ENCODE data around the gene GPR17. TPM values are rescaled to one million over a fixed set of nuclear protein-coding genes. Genes with fewer than 3 reads are reported as not detected.
A peak's percentile ranks its signal among the peaks of the same experiment; 100 is the strongest.

The GPR17 gene
- total and polyA plus RNA-seq, 12 donors = 0.22 to 16.5 (median 0.46) TPM; not detected in 4

DNA sequence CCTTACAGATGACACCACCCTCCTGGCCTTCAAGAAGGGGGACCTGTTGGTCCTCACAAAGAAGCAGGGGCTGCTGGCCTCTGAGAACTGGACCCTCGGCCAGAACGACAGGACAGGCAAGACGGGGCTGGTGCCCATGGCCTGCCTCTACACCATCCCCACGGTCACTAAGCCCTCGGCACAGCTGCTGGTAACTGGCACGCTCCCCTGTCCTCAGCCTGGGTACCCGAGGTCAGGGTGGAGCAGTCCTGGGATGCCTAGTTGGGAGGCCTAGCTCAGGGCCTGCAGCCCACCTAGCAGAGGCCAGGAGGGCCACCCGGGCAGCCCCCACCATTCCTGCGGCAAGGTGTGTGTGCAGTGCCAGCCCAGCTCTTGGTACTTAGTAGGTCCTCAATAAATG is 16.3 kb upstream of the GPR17 start:
- ATAC-seq (no peak), DNase-seq (no peak)
- H3K9me3 ChIP-seq = no peaks in the 10 kb centered on the region
- intact Hi-C loops (cut with DNase I) = loop anchor here in 2 of 10 donors (5.0 to 10.0 kb wide), 2 partner anchors 48 to 65 kb away; partner anchors contain the start of gene LIMS2 (in 1 of the 2)
- H3K36me3 ChIP-seq = no peaks in the 10 kb centered on the region
- H3K4me1 ChIP-seq = peaks cover 12 to 60% (median 47%) of the 10 kb centered on the region in 9 donors
- no peak for TF ChIP-seq CTCF (IDR thresholded peaks at IDR 0.05)
- H3K27me3 ChIP-seq = peaks cover 0 to 16% (median 0%) of the 10 kb centered on the region in 7 donors
- 68 to 72% methylated on average over 9 of the region's 9 CpGs for WGBS, 2 donors
- peak overlapping the region in 1 of 10 donors; percentile 6 for H3K27ac ChIP-seq
- no peak overlapping the region for H3K4me3 ChIP-seq

GRCh38 chr2:127630096-127630863 is 15.7 kb upstream of the GPR17 start:
- DNase-seq (peak in 1 of 2 donors; percentile 34), ATAC-seq (peak in 3 of 8 donors; percentile 1 to 2 (median 2))
- WGBS, 2 donors = 58 to 64% methylated on average over 10 of the region's 10 CpGs
- Histone ChIP-seq H3K4me1 (peaks cover 12 to 67% (median 49%) of the 10 kb centered on the region in 9 donors), H3K27me3 (peaks cover 0 to 11% (median 0%) of the 10 kb centered on the region in 7 donors), H3K27ac (peak overlapping the region in 3 of 10 donors; percentile 21 to 92 (median 74)), H3K36me3 (no peaks in the 10 kb centered on the region), H3K4me3 (no peak overlapping the region), H3K9me3 (no peaks in the 10 kb centered on the region)
- intact Hi-C loops (cut with DNase I) = loop anchor here in 2 of 10 donors (5.0 to 10.0 kb wide), 2 partner anchors 47 to 65 kb away; partner anchors contain the start of gene LIMS2 (in 1 of the 2)
- no peak for TF ChIP-seq CTCF (IDR thresholded peaks at IDR 0.05)

- intact Hi-C loops (cut with DNase I) = loop anchor here in 2 of 10 donors (5.0 to 10.0 kb wide), 2 partner anchors 46 to 64 kb away; partner anchors contain the start of gene LIMS2 (in 1 of the 2)
- DNase-seq (no peak), ATAC-seq (peak in 5 of 8 donors; percentile 0 to 31 (median 2))
- Histone ChIP-seq H3K36me3 (peaks cover 0 to 3% (median 0%) of the 10 kb centered on the region in 9 donors), H3K27me3 (peaks cover 0 to 6% (median 0%) of the 10 kb centered on the region in 7 donors), H3K27ac (peak overlapping the region in 7 of 10 donors; percentile 34 to 95 (median 74)), H3K4me1 (peaks cover 12 to 74% (median 49%) of the 10 kb centered on the region in 9 donors), H3K4me3 (no peak overlapping the region), H3K9me3 (no peaks in the 10 kb centered on the region)
- TF ChIP-seq CTCF (IDR thresholded peaks at IDR 0.05) = no peak
- WGBS, 2 donors = 60 to 62% methylated on average over 25 of the region's 25 CpGs
These were observed 15.0 kb upstream of the GPR17 start for GRCh38 chr2:127630864-127631540.

- Histone ChIP-seq H3K27ac (peak overlapping the region in 8 of 10 donors; percentile 26 to 95 (median 66)), H3K9me3 (no peaks in the 10 kb centered on the region), H3K27me3 (peaks cover 0 to under 1% (median 0%) of the 10 kb centered on the region in 7 donors), H3K4me1 (peaks cover 14 to 80% (median 50%) of the 10 kb centered on the region in 9 donors), H3K36me3 (peaks cover 0 to 8% (median 0%) of the 10 kb centered on the region in 9 donors), H3K4me3 (no peak overlapping the region)
- DNase-seq (peak in 1 of 2 donors; percentile 47), ATAC-seq (peak; percentile 4 to 50 (median 20))
- 38 to 41% methylated on average over 16 of the region's 16 CpGs for WGBS, 2 donors
- no peak for TF ChIP-seq CTCF (IDR thresholded peaks at IDR 0.05)
- intact Hi-C loops (cut with DNase I) = loop anchor here in 2 of 10 donors (5.0 to 10.0 kb wide), 2 partner anchors 46 to 63 kb away; partner anchors contain the start of gene LIMS2 (in 1 of the 2)
These were observed 14.4 kb upstream of the GPR17 start for GRCh38 chr2:127631541-127631996.
